Measurements from ENCODE around the gene SUN1.
"Not testable (repeated sequence)": the region's sequence is repeated elsewhere in the genome, so short reads cannot be mapped to it uniquely, and the experiment has no call there.

SUN1 gene

GRCh38 chr7:803796-804195 is 28.5 kb upstream of the SUN1 start:
- not testable (repeated sequence) for DNase-seq

- no peak for DNase-seq
Measured at GRCh38 chr7:805261-805660, 27.0 kb upstream of the SUN1 start.

- peak; percentile 34 to 77 (median 75) for DNase-seq
Measured at GRCh38 chr7:815284-816216, 16.7 kb upstream of the SUN1 start.

GRCh38 chr7:816300-816750 is 16.0 kb upstream of the SUN1 start:
- peak; percentile 98 to 99 (median 99) for DNase-seq

GRCh38 chr7:816751-817671 is 15.3 kb upstream of the SUN1 start:
- peak; percentile 32 to 80 (median 79) for DNase-seq

GRCh38 chr7:818031-818699 is 14.1 kb upstream of the SUN1 start:
- peak in 1 of 3 experiments; percentile 34 for DNase-seq

- DNase-seq, result no peak
Measured at GRCh38 chr7:820341-820740, 11.9 kb upstream of the SUN1 start.

GRCh38 chr7:821688-822087 is 10.6 kb upstream of the SUN1 start:
- no peak for DNase-seq

- no peak for DNase-seq
Measured at GRCh38 chr7:822692-823276, 9.5 kb upstream of the SUN1 start.

GRCh38 chr7:823649-824048 is 8.6 kb upstream of the SUN1 start:
- DNase-seq, result peak in 1 of 3 experiments; percentile 42

- DNase-seq, result no peak
Measured at GRCh38 chr7:824081-824480, 8.2 kb upstream of the SUN1 start.

- no peak for DNase-seq
Measured at GRCh38 chr7:824664-825063, 7.6 kb upstream of the SUN1 start.

GRCh38 chr7:825386-825785 is 6.9 kb upstream of the SUN1 start:
- no peak for DNase-seq

GRCh38 chr7:826230-826917 is 5.9 kb upstream of the SUN1 start:
- DNase-seq, result peak in 1 of 3 experiments; percentile 63

- peak in 1 of 3 experiments; percentile 53 for DNase-seq
Measured at GRCh38 chr7:828793-829561, 3.3 kb upstream of the SUN1 start.

- peak in 1 of 3 experiments; percentile 44 for DNase-seq
Measured at GRCh38 chr7:830069-830468, 2.2 kb upstream of the SUN1 start.

- no peak for DNase-seq
Measured at GRCh38 chr7:831596-832166, 595 bp upstream of the SUN1 start.

GRCh38 chr7:832968-833424 is 720 bp downstream of the SUN1 start:
- DNase-seq, result no peak

GRCh38 chr7:833601-834258 is 1.5 kb downstream of the SUN1 start:
- no peak for DNase-seq

GRCh38 chr7:834277-834676 is 2.0 kb downstream of the SUN1 start:
- DNase-seq, result no peak

Measured in NCI-H1417 (cell line).